Ishikawa (cell line): ENCODE measurements around the gene MRGPRF.
A peak's percentile ranks its signal among the peaks of the same experiment; 100 is the strongest.

Experiments
- CEBPB ChIP-seq: IDR thresholded peaks from 2 replicates; pipeline ENCODE4 v1.6.1; 2012
- CREB1 ChIP-seq: IDR thresholded peaks from 2 replicates; pipeline ENCODE4 v1.6.1; 2012; ENCODE audit warnings: low read depth
- EGR1 ChIP-seq: IDR thresholded peaks from 2 replicates; pipeline ENCODE4 v1.6.1; 2012
- EP300 ChIP-seq: IDR thresholded peaks from 2 replicates; pipeline ENCODE4 v1.6.1; 2012; ENCODE audit warnings: borderline replicate concordance
- FOXM1 ChIP-seq: IDR thresholded peaks from 2 replicates; pipeline ENCODE4 v1.6.1; 2012; ENCODE audit warnings: low read depth, borderline replicate concordance
- NFIC ChIP-seq: IDR thresholded peaks from 2 replicates; pipeline ENCODE4 v1.6.1; 2012
- RAD21 ChIP-seq: IDR thresholded peaks from 2 replicates; pipeline ENCODE4 v1.6.1; 2012; ENCODE audit warnings: low read depth
- REST ChIP-seq: IDR thresholded peaks from 2 replicates; pipeline ENCODE4 v1.6.1; 2012; ENCODE audit warnings: low read depth, mild to moderate bottlenecking
- TAF1 ChIP-seq: IDR thresholded peaks from 2 replicates; pipeline ENCODE4 v1.6.1; 2012; ENCODE audit warnings: low read depth, mild to moderate bottlenecking
- TCF12 ChIP-seq: IDR thresholded peaks from 2 replicates; pipeline ENCODE4 v1.6.1; 2012; ENCODE audit warnings: low read depth
- TEAD4 ChIP-seq: IDR thresholded peaks from 2 replicates; pipeline ENCODE4 v1.6.1; 2012
- YY1 ChIP-seq: IDR thresholded peaks from 2 replicates; pipeline ENCODE4 v1.6.1; 2012; ENCODE audit warnings: low read depth
- ZBTB7A ChIP-seq: IDR thresholded peaks from 2 replicates; pipeline ENCODE4 v1.6.1; 2012; ENCODE audit warnings: low read depth
- TF ChIP-seq, protein P1 (sequence below): IDR thresholded peaks from 2 replicates; pipeline ENCODE4 v1.6.1; 2012
- TF ChIP-seq, protein P2 (sequence below): IDR thresholded peaks from 2 replicates; pipeline ENCODE4 v1.6.1; 2012

The MRGPRF gene

DNA sequence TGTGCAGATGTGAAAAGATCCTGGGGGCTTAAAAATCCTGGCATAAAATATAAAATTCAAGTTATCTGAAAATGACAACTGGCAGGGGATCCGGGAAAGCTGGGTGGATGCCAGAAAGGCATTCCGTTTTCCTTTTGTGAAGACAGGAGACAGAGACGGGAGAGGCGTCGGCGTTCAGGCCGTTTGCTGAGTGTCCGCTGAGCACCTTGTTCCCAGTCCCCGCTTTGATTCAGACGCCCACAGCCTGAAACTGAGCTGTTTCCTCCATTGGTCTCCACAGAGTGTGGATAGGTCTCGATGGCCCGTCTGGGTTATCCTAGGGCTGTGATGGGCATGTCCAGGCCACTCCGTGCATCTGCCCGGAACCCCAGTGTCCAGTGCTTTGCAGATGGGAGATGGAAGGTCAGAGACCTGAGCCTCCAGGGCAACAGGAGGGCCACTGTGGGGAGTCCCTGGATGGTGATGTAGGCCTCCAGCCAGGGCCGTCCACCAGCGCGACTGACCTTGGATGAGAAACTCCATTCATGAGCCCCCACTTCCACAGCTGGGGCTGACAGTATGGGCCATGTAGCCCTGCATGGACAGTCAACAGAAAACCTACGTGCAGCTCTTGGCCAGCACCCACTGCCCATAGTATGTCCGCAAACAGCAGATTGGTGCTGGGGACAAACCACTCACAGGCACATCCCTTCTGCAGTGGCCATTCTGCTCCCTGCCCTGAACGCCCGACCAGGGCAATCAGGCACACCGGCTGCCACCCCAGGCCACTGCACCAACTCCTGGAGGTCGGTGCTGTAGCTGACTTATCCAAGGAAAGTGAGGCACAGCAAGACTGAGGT is 11.6 kb downstream of the MRGPRF start:
- TF ChIP-seq TEAD4 (no peak), EGR1 (no peak), RAD21 (no peak), TCF12 (no peak), REST (no peak), TAF1 (no peak), EP300 (no peak), CEBPB (no peak), FOXM1 (no peak), YY1 (no peak), CREB1 (no peak)
- TF ChIP-seq, protein P1, sequence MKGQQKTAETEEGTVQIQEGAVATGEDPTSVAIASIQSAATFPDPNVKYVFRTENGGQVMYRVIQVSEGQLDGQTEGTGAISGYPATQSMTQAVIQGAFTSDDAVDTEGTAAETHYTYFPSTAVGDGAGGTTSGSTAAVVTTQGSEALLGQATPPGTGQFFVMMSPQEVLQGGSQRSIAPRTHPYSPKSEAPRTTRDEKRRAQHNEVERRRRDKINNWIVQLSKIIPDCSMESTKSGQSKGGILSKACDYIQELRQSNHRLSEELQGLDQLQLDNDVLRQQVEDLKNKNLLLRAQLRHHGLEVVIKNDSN: no peak
- TF ChIP-seq, protein P2, sequence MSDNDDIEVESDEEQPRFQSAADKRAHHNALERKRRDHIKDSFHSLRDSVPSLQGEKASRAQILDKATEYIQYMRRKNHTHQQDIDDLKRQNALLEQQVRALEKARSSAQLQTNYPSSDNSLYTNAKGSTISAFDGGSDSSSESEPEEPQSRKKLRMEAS: no peak

DNA sequence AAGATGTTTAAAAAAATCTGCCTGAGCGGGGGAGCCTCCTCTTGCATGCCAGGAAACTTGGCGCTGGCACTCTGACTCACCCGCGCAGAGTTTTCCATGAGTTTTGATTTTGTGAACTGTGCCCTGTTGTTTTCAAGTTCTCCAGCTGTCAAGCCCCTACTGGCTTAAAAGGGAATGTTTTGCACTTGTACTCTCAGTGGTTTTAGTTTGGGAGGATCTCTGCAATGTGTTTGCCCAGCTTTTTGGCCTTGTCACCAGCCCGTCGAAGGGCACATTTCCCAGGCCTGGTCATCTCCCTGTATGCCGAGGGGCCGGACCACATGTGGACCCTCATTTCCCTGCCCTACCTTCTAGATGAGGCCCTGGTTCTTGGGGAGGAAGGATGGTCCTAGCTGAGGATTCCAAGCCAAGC is 12.2 kb downstream of the MRGPRF start:
- TF ChIP-seq TEAD4 (no peak), TAF1 (no peak), TCF12 (no peak), EGR1 (no peak), FOXM1 (no peak), ZBTB7A (no peak)

DNA sequence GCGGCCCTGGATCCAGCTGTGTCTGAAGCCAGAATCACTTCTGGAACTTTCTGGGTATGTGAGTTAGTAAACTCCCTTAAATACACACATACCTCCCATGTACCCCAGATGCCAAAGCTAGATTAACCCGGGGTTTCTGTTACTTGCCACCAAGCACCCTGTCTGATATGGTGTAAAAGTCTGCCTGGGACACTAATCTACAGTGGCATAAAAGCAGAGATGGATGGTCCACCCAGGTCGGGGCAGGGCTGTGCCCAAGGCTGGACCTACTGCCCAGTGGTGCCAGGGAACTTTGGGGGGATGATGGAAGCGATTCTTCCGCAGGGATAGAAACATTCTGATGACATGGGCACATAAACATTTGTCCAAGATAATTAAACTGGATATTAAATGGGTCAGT is 12.7 kb downstream of the MRGPRF start:
- no peak for TF ChIP-seq NFIC

DNA sequence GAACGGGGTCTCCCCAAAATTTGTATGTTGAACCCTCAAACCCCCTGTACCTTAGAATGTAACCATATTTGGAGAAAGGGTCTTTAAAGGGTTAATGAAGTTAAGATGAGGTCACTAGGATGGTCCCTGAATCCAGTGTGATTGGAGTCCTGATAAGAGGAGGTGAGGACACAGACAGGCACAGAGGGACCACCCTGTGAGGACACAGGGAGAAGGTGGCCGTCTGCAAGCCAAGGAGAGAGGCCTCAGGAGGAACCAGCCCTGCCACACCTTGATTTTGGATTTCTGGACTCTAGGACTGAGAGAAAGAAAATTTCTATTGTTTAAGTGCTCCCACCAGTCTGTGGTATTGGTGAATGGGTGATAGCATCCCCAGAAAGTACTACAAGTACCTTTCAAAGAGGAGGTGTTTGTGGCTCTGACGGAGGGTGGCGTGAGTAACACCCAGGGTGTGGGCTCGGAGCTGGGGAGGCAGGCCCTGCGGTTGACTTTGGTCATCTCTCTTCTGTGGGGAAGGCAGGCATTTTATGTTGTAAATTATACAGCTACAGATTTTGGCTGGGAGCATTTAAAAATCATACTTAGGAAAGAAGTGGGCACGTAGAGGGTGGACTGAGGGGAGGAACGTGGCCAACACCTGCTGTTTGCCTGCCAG is 13.8 kb downstream of the MRGPRF start:
- TF ChIP-seq FOXM1 (no peak), TCF12 (no peak), TEAD4 (no peak)

DNA sequence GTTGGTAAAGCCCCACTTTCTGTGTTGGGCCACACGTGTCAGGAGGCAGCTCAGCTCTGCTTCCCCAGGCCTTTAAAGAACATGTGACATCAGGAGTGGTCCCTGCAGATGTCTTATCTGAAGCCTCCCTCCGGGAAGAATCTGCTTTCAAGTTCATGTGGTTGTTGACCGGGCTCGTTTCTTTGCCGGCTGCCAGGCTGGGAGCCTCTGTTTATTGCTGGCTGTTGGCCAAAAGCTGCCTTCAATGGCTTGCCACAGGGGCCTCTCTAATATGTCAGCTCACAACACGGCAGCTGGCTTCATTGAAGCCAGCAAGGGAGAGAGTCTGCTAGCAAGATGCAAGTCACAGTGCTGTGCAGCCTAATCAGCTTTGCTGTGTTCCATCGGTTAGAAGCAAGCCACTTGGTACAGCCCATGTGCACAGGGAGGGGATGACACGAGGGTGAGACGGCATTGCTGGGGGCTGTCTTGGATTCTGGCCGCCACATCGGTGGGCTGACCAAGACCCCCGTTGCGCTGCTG is 14.6 kb downstream of the MRGPRF start:
- TF ChIP-seq EGR1 (no peak), TCF12 (no peak), RAD21 (no peak), REST (no peak), TAF1 (no peak), YY1 (no peak), NFIC (peak; percentile 34; the same call in 1 of the 2 replicates)

GRCh38 chr11:68997995-68998348 is 15.1 kb downstream of the MRGPRF start:
- TF ChIP-seq CEBPB: no peak

DNA sequence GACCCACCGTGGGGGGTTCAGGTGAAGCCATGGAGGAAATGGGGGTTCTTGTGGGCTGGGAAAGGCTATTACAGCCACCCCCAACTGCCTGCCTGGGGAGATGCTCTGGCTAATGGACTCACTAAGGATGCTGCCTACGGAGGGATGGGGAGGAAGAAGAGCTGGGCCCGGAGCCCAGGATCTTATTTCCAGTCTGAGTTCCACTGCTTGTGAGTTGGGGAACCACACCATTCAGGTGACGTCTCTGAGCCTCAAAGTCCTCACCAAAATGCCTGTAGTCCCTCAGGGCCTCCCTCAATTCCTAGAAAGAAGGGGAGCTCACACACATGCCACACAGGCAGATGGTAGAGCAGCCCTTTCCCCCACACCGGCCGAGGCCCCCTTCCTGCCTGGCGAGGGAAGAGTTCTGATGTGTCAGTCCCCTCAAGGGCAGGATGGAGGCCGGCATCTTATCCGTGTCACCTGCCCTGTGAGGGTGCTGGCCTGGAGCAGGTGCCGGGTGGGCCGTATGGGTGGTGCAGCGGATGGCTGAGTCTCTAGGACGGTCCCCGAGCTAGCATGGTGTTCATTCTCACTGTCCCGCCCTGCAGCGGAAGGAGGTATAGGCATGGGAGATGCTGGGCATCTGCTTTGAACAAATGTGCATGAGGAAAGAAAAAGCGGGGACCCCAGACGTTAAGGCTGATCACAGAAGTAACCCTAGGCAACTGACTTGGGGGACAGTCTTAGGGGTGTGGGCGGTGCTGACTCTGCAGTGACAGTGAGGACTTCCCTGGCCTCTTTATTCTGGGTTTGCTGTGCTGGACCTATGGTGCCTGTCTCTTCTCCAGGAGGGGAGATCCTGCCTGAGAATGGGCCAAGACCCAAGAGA is 15.7 kb downstream of the MRGPRF start:
- TF ChIP-seq TAF1 (no peak), YY1 (no peak), REST (no peak), ZBTB7A (no peak), FOXM1 (no peak), TCF12 (no peak)
- TF ChIP-seq, protein P1: no peak
